GM20000 (cell line): Measurements from ENCODE around the gene MRTFB.
A peak's percentile ranks its signal among the peaks of the same experiment; 100 is the strongest.

Source experiments
- DNase-seq: peaks from one replicate; pipeline ENCODE4 v3.0.0; 2012; ENCODE audit warnings: low spot score
- CTCF ChIP-seq: IDR thresholded peaks from 2 replicates; pipeline ENCODE4 v1.5.1; 2012; ENCODE audit warnings: mild to moderate bottlenecking, control low read depth; ENCODE audit errors: extremely low read depth, missing control alignments

The MRTFB gene

GRCh38 chr16:14125708-14126107 is 54.6 kb downstream of the MRTFB start:
- no peak for TF ChIP-seq CTCF
- DNase-seq = no peak

DNA sequence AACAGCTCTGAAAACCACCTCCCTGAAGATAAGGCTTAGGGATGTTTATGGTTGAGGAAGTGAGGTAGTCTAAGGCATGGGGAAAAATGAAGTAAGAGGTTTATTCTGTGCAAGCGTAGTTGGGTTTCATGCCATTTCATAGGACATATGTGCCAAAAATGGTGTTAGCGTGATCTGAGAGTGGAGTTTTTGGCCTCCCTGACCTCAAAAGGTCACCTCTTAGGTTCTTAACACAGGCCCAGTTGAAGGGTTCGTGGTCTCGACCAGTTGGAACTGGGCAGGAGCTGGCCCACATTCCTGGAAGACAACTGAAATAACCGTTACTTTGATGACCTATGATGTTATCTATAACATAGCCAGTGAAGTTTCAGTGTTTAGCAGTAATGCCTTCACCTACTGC is 57.0 kb downstream of the MRTFB start:
- no peak for TF ChIP-seq CTCF
- no peak for DNase-seq

DNA sequence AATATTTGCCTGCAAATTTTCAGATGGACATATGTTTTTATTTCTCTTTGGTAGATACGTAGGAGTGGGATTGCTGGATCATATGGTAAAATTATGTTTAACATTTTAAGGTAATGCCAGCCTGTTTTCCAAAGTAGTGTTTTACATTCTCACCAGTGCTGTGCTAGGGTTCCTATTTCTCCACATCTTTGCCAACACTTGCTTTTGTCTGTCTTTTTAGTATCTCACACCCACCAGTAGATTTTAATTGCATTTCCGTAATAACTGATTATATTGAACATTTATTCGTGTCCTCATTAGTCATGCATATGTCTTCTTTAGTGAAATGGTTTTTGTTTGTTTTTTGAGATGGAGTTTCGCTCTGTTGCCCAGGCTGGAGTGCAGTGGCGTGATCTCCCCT is 58.4 kb downstream of the MRTFB start:
- no peak for TF ChIP-seq CTCF
- no peak for DNase-seq

GRCh38 chr16:14131774-14132695 is 60.9 kb downstream of the MRTFB start:
- TF ChIP-seq CTCF = no peak
- no peak for DNase-seq

DNA sequence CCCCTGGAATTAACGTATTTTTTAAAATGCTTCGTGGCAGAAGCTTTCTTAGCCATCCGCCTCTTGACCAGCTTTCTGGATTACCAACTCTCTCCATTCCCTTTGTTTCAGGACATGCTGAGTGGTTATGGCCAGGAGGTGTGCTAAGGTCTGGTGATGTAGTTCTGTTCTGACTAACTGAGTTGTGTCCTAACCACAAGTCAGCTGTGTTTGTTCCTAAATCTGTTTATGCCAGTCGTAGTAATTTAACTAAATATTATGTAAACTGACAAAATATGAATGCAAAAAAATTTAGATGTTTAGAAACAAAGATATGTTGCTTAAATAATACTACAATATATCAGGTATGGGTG is 61.6 kb downstream of the MRTFB start:
- peak; percentile 20 for DNase-seq
- TF ChIP-seq CTCF = no peak

DNA sequence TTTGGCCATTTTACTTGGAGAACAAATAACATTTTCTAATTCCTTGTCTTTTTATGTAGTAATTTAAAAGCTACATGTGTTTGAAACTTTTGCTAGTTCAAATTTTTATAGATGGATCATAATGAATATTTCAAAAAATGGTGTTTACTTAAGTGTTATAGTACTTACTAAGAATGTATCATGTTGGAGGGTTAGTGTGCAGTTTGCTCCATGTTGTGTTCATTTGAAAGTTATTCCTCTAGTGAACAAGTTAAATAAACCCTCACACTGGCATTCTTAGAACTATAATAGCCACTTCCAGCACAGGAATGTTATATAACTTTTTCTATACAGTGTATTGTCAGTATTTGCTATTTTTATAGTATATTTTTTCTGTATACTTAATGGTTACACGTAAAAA is 62.8 kb downstream of the MRTFB start:
- TF ChIP-seq CTCF = no peak
- no peak for DNase-seq

GRCh38 chr16:14135704-14136103 is 64.6 kb downstream of the MRTFB start:
- TF ChIP-seq CTCF = no peak
- no peak for DNase-seq
